HCT116 (cell line): ENCODE data around the gene MYLIP. TPM values are rescaled to one million over a fixed set of nuclear protein-coding genes. Genes with fewer than 3 reads are reported as not detected.

Experiments
- ATAC-seq: fragments of 200-7000 bp; cut with Tn5 transposase; 2 replicates; pipeline ENCODE4 v1.9.1; 2020; ENCODE audit warnings: mild to moderate bottlenecking, moderate library complexity
- BruUV-seq: library from RNA; stranded (reverse); fragments of 400-500 nt; replicated peaks from 2 replicates; lab custom pipeline; 2021; lab: Mats Ljungman, UMichigan
- CTCF ChIA-PET: fragments of 300-600 bp; sonication (Branson Sonifier 250); formaldehyde crosslinking; loops from one replicate; lab custom pipeline; 2021; ENCODE audit warnings: antibody characterized with exemption; lab: Charles Lee
- POLR2A ChIA-PET: fragments of 300-600, 350-600 bp; sonication (Branson Sonifier 250); formaldehyde crosslinking; loops from one replicate; lab custom pipeline; 2021; ENCODE audit warnings: antibody characterized with exemption; lab: Charles Lee
- RAD21 ChIA-PET, 2 experiments: fragments of 300-600 bp; sonication (Branson Sonifier 250); formaldehyde crosslinking; loops; one replicate each; lab custom pipeline; 2023; ENCODE audit warnings: low total read pairs in 2 of 2; ENCODE audit not compliant: uncharacterized antibody in 2 of 2, unreplicated experiment in 2 of 2, low non-redundant PET in 1 of 2; lab: Charles Lee
- DNase-seq: peaks from one replicate; pipeline ENCODE4 v3.0.0-alpha.2; 2010; ENCODE audit warnings: low read depth, low spot score
- H2AFZ ChIP-seq: fragments of 200-600 bp; shearing (Covaris generic), sonication (generic); 2 replicates; pipeline ENCODE4 v1.6.1; 2017; ENCODE audit warnings: low read depth, mixed run types, mixed read lengths, antibody characterized with exemption, low read length; ENCODE audit not compliant: poor library complexity, severe bottlenecking
- H3K27ac ChIP-seq: 2 replicates; pipeline ENCODE4 v1.5.1; 2012; ENCODE audit warnings: low read depth, low read length
- H3K27me3 ChIP-seq: fragments of 200-600 bp; sonication (generic); 2 replicates; pipeline ENCODE4 v1.6.1; 2016; ENCODE audit warnings: mixed run types, low read length, mixed read lengths; ENCODE audit not compliant: insufficient read depth
- H3K36me3 ChIP-seq, 2 experiments: fragments of 200-500 bp in 1 of 2; fragments of 200-600 bp in 1 of 2; sonication (Bioruptor generic) in 1 of 2; sonication (generic) in 1 of 2; 2 replicates each; pipeline versions ENCODE4 v1.5.1 to v1.6.1; 2014 to 2016; ENCODE audit warnings: low read length in 2 of 2, inconsistent platforms in 1 of 2, mixed read lengths in 1 of 2, mixed run types in 1 of 2; ENCODE audit not compliant: insufficient read depth in 2 of 2, control insufficient read depth in 1 of 2
- H3K4me1 ChIP-seq, 2 experiments: fragments of 200-600 bp in 1 of 2; sonication (generic) in 1 of 2; 2 replicates each; pipeline versions ENCODE4 v1.5.1 to v1.6.1; 2012 to 2017; ENCODE audit warnings: low read length in 2 of 2, inconsistent platforms in 1 of 2, mild to moderate bottlenecking in 1 of 2, mixed read lengths in 1 of 2, mixed run types in 1 of 2, moderate library complexity in 1 of 2; ENCODE audit not compliant: insufficient read depth in 2 of 2, control insufficient read depth in 1 of 2
- H3K4me2 ChIP-seq: fragments of 200-600 bp; sonication (generic); 2 replicates; pipeline ENCODE4 v1.6.1; 2017; ENCODE audit warnings: mixed run types, low read length, mixed read lengths
- H3K4me3 ChIP-seq, 2 experiments: fragments of 200-600 bp in 1 of 2; sonication (generic) in 1 of 2; replicated peaks in 1 of 2; 2 replicates each; pipeline ENCODE4 v1.5.1; 2011 to 2016; ENCODE audit warnings: low read length in 2 of 2, control low read depth in 1 of 2, low read depth in 1 of 2, mild to moderate bottlenecking in 1 of 2, mixed read lengths in 1 of 2, mixed run types in 1 of 2
- H3K79me2 ChIP-seq: fragments of 200-600 bp; sonication (generic); 2 replicates; pipeline ENCODE4 v1.6.1; 2017; ENCODE audit warnings: mild to moderate bottlenecking, mixed run types, low read length, moderate library complexity, mixed read lengths; ENCODE audit not compliant: insufficient read depth
- H3K9ac ChIP-seq: fragments of 200-600 bp; sonication (generic); 2 replicates; pipeline ENCODE4 v1.6.1; 2016; ENCODE audit warnings: low read length, mixed read lengths
- H3K9me2 ChIP-seq: fragments of 200-600 bp; sonication (generic), shearing (Covaris generic); 2 replicates; pipeline ENCODE4 v1.6.1; 2017; ENCODE audit warnings: mixed run types, mild to moderate bottlenecking, moderate library complexity; ENCODE audit not compliant: insufficient read depth
- H3K9me3 ChIP-seq, 2 experiments: fragments of 200-500 bp in 1 of 2; fragments of 200-600 bp in 1 of 2; sonication (Bioruptor generic) in 1 of 2; sonication (generic) in 1 of 2; 2 replicates each; pipeline ENCODE4 v1.6.1; 2014 to 2017; ENCODE audit warnings: low read length in 2 of 2, mixed read lengths in 2 of 2, inconsistent platforms in 1 of 2, low read depth in 1 of 2, mild to moderate bottlenecking in 1 of 2, mixed run types in 1 of 2, moderate library complexity in 1 of 2; ENCODE audit not compliant: control insufficient read depth in 1 of 2, insufficient read depth in 1 of 2
- H4K20me1 ChIP-seq: fragments of 200-600 bp; sonication (generic), shearing (Covaris generic); 2 replicates; pipeline ENCODE4 v1.6.1; 2017; ENCODE audit warnings: mixed run types, mild to moderate bottlenecking, moderate library complexity; ENCODE audit not compliant: insufficient read depth
- ATF3 ChIP-seq: IDR thresholded peaks from 2 replicates; pipeline ENCODE4 v1.6.1; 2012
- EZH2 ChIP-seq: fragments of 200-600 bp; sonication (generic); IDR thresholded peaks from 2 replicates; pipeline ENCODE4 v1.6.1; 2017; ENCODE audit warnings: antibody characterized with exemption, mixed run types
- EZH2phosphoT487 ChIP-seq: fragments of 200-600 bp; IDR thresholded peaks from 2 replicates; pipeline ENCODE4 v1.6.1; 2018; ENCODE audit warnings: antibody characterized with exemption, borderline replicate concordance
- REST ChIP-seq: IDR thresholded peaks from 2 replicates; pipeline ENCODE4 v1.6.1; 2012; ENCODE audit warnings: low read depth
- SP1 ChIP-seq: IDR thresholded peaks from 2 replicates; pipeline ENCODE4 v1.6.1; 2012; ENCODE audit warnings: low read depth
- YY1 ChIP-seq: IDR thresholded peaks from 2 replicates; pipeline ENCODE4 v1.6.1; 2011; ENCODE audit warnings: low read length, low read depth, moderate library complexity, mild to moderate bottlenecking; ENCODE audit not compliant: insufficient replicate concordance; ENCODE audit errors: extremely low read depth
- intact Hi-C: fragments of 100-400 bp; cut with micrococcal nuclease; formaldehyde crosslinking; loops from 2 replicates; pipeline ENCODE4 v1.10.0; 2022
- total RNA-seq: library from RNA; stranded (reverse); gene quantifications from one replicate; pipeline ENCODE4 v1.2.1, GENCODE V29; 2021; ENCODE audit not compliant: unreplicated experiment

The MYLIP gene
- total RNA-seq, 1 experiment from 2014 or later, result 10.6 TPM

- Histone ChIP-seq H3K4me2 (no peak overlapping the region), H4K20me1 (no peaks in the 10 kb centered on the region), H3K4me3 (no peak overlapping the region), H2AFZ (no peak overlapping the region), H3K9me3 (no peaks in the 10 kb centered on the region), H3K9me2 (no peaks in the 10 kb centered on the region), H3K27ac (no peak overlapping the region), H3K9ac (no peak overlapping the region), H3K79me2 (no peaks in the 10 kb centered on the region), H3K36me3 (no peaks in the 10 kb centered on the region), H3K4me1 (no peaks in the 10 kb centered on the region), H3K27me3 (no peaks in the 10 kb centered on the region)
- DNase-seq (no peak), ATAC-seq (no peak)
- intact Hi-C loops, result no loop called here
- TF ChIP-seq EZH2phosphoT487, result no peak
- no peak for TF ChIP-seq REST
- TF ChIP-seq YY1, result no peak
- TF ChIP-seq ATF3, result no peak
- TF ChIP-seq EZH2, result no peak
- RAD21 ChIA-PET, result no interaction called here
- POLR2A ChIA-PET, result no interaction called here
- CTCF ChIA-PET, result no interaction called here
- no TSS peak for BruUV-seq
Measured at GRCh38 chr6:16177881-16178280, 49.0 kb downstream of the MYLIP start.

- no peak overlapping the region for H3K27ac ChIP-seq
- BruUV-seq, result no TSS peak
- ChIA-PET RAD21 (no interaction called here), CTCF (no interaction called here), POLR2A (no interaction called here)
- DNase-seq (no peak), ATAC-seq (no peak)
- intact Hi-C loops, result no loop called here
- no peaks in the 10 kb centered on the region for H4K20me1 ChIP-seq
- H3K9me2 ChIP-seq, result no peaks in the 10 kb centered on the region
- H2AFZ ChIP-seq, result no peak overlapping the region
- no peaks in the 10 kb centered on the region for H3K36me3 ChIP-seq
- H3K4me1 ChIP-seq, result peaks cover 0 to 2% of the 10 kb centered on the region in 2 experiments; a peak in 1 of 4 replicates
- H3K27me3 ChIP-seq, result no peaks in the 10 kb centered on the region
- no peaks in the 10 kb centered on the region for H3K9me3 ChIP-seq
- no peak overlapping the region for H3K9ac ChIP-seq
- no peak for TF ChIP-seq SP1
- H3K79me2 ChIP-seq, result no peaks in the 10 kb centered on the region
- H3K4me3 ChIP-seq, result no peak overlapping the region
- no peak overlapping the region for H3K4me2 ChIP-seq
Measured at GRCh38 chr6:16178351-16178750, 49.5 kb downstream of the MYLIP start.
